EH (cell line): Measurements from ENCODE around the gene UTRN.
A peak's percentile ranks its signal among the peaks of the same experiment; 100 is the strongest.

Experiments
- DNase-seq: peaks from one replicate; pipeline ENCODE4 v3.0.0-alpha.2; 2015; ENCODE audit warnings: low read depth

Gene UTRN

DNA sequence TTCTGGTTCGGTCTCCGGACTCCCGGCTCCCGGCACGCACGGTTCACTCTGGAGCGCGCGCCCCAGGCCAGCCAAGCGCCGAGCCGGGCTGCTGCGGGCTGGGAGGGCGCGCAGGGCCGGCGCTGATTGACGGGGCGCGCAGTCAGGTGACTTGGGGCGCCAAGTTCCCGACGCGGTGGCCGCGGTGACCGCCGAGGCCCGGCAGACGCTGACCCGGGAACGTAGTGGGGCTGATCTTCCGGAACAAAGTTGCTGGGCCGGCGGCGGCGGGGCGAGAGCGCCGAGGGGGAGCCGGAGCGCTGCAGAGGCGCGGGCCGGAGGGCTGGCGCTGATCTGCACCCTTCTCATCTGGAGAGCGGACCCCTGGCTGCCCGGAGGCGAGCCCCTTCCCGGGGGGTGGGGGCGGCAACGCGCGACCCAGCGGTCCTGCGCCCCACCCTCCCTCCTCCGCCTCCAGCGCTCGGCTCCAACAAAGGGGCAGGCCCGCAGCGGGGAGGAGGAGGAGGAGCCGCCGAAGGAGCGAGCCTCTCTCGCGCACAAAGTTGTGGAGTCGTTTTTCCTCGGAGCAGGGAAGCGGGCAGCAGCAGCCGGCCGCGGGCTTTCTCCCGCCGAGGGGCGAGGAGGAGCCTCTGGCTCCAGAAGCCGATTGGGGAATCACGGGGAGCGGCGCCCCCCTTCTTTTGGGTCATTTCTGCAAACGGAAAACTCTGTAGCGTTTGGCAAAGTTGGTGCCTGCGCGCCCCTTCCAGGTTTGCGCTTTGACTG lies at the start of gene UTRN:
UTRN (plus strand) TSS at position 553 of the 765 bp plus-strand sequence. CDS start 6,494 bp downstream, outside the sequence.
- peak; percentile 88 for DNase-seq

DNA sequence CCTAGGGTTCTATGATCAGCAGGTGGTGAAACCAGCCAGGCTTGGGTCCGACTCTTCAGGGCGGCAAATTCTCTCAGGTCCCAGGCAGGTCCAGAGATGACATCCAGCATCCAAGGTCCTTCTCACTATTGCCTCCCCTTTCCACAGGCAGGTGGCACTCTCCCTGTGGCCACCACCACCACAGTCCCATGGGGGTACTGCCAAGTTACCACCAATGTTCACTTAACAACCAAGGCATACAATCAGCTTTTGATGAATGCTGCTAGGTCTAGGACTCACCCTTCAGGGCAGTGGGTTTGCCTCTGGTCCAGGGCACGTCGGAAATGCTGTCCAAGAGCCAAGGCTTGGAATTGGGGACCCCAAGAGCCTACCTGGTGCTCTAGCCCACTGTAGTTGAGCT lies 40.4 kb upstream of the UTRN start:
- no peak for DNase-seq

DNA sequence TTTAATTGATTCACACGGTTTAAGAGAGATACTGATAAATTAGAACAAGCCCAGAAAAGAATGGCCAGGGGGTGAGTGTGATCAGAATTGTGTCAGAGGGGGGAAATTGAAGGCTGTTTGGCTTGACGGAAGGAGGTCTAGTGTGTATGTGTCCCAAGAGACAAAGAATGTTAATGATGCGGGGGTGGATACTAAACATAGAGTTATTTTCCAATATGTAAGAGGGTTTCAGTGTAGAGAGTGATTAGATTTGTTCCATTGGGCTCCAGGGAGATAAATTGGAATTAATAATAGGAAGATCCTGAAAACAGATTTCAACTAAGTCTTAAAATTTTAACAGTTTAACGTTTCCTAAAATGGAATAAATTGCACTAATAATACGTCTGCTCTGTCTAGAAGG lies 38.1 kb upstream of the UTRN start:
- DNase-seq = no peak

DNA sequence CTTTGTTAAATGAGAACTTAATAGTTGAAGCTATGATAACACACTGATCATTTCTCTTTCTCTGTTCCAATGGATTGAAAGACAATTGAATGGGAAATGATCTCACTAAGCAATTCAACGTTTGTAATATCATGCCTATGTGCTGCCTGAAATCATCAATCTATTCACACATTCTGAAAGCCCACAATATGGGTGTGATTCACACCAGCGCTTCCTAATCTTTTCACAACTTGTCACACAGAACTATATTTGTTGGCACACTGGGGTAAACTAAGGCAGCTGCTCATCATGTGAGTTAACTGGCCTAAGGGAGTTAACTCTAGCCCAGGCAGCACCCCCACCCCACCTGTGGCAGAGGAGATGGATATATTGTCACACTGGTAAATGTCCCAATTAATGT lies 37.1 kb upstream of the UTRN start:
- DNase-seq = no peak

DNA sequence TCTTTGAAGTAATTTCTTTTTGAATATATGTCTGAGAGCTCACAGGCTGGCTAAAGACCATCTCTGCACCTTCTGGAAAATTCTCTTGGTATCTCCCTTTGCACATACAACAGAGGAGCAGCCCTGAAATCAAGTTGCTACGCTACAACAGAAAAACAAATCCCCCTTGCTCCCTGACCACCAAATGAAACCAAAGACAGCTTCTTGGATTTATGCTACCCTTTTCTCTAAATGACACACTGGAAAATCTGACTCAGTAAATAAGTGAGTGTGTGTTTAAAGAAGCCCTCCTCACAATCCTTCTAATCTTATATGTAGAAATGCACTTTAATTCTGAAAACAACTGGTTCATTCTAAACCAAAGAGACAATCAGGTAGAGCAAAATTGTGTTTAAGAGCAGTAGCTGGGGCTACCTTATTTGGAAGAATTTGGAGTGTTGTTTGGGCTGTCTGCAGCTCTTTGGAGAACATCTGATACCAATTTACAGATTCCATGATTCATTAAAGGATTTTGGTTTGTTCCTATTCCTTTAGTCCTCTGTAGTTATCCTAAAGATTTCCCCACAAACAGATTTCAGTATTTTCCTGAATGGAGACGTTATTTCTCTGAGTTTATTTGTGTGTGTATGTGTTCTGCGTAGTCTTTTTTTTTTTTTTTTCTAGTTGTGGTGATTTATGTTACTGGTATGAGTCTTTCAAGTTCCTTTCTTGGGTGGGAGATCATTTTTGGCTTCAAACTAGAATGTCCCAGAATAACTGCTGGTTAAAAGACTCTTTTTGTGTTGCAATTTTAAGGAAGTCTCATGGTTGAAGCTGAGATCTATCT lies 36.4 kb upstream of the UTRN start:
- peak; percentile 91 for DNase-seq

DNA sequence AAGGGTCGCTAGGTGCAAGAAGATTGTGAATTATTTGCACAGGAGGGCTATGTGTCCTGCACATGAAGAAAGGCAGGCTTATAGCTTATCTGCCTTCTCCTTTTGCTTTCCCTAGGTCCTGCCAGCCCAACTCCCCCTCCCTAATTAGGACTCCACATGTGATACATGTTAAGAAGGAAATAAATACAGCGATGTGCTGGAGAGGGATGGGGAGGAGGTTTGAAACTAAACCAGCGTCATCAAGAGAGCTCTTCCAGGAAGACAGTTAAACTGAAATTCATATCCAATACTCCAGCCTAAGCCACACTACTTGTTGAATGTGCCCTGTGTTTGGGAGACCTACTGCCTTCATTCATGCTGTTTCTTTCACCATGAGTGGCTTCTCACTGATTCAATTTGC lies 34.9 kb upstream of the UTRN start:
- DNase-seq = no peak

DNA sequence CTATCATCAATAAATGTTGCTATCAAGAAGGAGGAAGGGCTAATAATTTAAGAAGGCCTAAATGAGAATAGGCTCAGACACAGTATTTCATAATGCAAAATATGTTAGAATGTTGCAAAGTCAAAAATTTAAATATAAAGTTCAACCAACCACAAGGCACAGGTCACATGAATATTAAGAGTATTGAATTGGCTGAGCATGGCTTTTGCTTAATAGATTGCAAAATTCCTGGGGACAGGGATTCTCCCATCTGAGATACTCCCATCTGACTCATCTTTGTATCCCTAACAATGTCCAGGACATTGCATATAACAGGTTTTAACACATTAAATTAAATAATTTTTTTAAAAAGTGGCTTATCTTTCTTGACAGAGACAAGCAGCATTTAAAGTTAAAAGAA lies 32.9 kb upstream of the UTRN start:
- DNase-seq = peak; percentile 15

DNA sequence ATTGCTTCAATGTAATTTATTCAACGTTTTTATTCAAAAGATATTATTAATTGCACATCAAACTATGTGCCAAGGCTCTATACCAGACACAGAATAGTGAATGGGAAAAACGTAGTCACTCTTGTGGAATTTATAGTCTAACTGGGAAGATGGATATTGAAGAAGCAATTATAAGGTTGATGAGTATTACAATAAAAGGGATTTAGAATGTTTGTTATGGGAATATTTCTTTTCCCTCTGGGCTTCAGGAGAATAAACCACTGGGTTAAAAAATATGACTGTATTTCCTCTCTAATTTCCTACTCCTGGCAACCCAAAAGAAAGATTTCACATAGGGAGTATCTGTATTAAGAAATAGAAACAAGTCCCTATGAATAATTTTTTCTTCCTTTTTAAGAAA lies 25.1 kb upstream of the UTRN start:
- DNase-seq = peak; percentile 76

DNA sequence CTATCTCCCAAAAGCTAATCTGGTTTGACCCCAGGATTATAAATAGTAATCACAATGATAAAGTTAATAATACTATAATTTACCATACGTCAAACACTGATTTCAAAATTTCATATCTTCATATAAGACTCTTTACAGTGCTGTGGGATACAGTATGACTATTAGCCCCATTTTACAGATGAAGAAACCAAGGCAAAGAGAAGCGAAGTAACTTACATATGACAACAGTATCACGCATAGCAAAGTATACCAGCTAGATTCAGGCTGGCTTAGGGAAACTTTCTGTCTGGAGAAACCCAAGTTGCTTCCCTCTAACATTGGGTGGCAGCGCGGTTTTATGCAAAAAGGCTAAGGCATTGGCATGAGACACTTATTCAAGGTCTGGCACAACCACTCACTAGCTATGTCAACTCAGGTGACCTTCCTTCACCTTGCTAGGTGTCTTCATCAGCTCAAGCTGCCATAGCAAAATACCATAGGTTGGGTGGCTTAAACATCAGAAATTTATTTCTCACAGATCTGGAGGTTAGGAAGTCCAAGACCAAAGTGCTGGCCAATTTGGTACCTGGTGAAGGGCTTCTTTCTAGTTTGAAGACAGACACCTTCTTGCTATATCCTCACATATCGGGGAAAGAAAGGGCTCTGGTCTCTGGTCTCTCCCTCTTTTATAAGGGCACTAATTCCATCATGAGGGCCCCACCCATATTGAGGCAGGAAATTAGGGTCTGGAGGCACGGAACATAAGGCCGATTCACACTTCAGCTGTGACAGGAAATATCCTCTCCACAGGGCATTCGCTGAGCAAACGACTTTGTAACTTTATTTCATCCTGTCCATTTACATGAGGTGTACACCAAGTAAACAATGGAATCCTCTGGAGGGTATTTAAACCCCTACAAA lies 22.4 kb upstream of the UTRN start:
- no peak for DNase-seq

DNA sequence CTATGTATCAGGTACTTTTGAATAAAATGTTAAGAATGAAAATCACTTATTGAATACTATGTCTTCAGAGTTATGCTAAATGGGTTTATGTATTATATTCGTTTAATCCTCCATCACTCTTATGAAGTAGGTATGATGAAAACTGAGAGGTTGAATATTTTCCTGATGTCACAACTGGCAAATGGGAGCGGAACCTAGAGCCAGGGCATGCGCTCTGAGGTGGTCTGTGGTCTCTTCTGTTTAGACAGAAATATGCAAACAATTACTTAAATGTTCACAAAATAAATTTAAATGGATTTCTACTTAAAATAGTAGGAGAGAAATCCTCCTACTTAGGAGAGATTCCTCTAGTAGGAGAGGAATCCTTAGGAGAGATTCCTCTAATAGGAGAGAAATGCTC lies 21.3 kb upstream of the UTRN start:
- peak; percentile 45 for DNase-seq

DNA sequence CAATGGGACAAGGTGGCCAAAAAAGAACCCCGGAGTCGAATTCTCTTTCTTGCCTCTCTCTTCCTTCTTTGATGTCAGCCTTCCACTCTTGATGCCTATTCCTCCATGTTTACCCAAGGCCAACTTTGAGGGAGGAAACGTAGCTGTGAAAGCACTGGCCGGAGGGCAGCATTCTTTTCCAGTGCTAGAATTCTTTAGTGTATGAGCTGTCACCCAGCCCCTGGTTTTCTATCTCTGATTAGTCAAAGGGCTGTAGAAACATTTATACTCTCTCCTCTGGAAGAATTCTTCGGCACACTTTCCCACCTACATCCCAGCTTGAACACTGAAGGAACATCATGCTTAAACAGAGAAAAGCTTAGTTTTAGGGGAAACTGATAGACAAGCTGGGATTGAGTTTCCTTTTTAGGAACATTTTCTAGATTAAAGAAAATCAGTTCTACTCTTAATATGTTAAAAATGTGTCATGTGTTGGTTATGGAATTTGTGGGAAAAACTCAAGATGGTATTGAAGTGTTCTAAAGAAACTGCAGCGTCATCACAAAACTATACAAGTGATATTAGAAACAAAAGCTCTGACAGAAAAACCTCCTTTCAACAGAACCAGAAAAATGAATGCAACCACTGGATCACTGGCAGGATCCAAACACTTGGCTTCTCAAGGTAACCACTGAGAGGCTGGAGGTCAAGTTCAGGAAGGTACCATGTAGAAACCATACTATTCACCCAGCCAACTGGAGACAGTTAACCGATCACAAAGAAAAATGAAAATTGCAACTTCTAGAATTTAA lies 20.7 kb upstream of the UTRN start:
- DNase-seq = peak; percentile 98

DNA sequence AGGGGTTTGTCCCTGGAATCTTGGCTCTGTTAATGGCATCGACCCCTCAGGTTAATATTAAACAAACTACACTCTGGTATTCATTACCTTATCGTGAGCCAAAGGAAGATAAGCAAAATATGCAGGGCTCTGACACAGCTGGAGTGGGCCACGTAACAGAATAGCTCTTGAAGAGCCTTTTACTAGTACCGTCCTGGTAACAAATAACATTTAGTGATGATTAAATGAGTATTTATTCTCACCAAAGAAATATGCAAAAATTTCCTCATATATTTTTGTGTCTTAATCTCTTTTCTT lies 20.1 kb upstream of the UTRN start:
- peak; percentile 30 for DNase-seq

DNA sequence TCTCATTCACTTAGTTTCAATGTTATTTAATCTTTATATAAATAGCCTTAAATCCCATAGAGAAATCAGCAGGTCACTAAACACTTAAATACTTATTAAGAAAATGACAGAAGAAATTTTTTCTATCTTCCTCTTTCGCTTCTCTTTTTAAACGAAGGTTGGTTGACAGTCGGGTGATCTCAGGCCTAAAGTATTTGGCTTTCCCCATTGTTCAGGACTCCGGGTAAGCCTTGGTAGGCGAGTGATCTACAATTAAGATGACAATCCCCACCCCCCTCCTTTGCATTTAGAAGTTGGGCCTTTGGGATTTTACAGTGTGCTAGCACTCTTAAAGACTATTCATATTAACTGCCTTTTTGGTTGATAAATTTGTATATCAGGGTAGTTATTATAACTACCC lies 19.7 kb upstream of the UTRN start:
- peak; percentile 89 for DNase-seq

DNA sequence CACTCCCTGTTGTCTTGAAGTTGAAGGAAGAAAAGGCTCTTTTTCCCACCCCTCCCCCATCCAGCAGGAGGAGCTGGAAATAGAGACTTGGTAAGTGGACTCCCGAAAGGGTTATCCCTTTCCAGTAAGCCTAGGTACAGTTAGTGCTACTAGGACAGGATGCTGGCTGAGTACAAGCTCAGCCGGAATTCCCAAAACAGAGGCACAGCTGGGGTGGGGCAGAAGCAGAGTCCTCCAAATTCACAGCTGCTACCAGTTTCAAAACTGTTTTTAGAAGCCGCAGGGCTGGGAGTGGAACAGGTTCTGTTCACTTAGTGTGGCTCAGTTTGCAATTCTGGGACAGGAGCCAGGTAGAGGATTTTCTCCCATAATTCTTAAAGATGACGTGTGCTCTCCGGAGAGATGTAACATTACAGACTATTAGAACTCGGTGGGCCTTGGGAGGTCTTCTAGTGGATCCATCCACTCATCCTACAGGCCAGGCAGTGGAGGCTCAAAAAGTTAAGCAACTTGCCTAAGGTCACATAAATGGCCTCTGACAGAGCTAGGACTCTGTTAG lies 19.0 kb upstream of the UTRN start:
- peak; percentile 76 for DNase-seq

DNA sequence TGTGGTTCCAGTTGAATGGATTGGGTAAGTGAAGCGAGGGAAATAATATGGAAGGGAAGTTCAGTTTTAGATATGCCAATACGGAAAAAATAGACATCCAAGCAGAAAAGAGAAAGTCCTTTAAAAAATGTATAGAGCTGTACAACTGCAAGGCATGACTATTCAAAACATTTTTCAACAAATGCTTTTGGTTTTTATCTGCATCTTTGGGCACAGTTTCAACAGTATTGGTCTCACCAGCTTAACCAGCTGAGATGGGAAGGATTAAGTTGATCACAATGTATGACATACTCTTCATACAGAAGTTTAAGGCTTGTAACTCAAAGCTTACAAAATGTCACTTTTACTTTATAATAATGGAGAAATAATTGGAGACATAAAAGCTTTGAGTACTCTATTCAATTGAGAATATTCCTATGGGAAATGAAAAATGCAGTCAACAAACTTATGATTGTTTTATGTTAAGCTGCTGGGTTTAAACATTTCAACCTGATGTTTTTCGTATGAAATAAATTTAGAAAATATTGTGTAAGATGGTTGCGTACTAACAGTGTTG lies 16.3 kb upstream of the UTRN start:
- DNase-seq = peak; percentile 29

DNA sequence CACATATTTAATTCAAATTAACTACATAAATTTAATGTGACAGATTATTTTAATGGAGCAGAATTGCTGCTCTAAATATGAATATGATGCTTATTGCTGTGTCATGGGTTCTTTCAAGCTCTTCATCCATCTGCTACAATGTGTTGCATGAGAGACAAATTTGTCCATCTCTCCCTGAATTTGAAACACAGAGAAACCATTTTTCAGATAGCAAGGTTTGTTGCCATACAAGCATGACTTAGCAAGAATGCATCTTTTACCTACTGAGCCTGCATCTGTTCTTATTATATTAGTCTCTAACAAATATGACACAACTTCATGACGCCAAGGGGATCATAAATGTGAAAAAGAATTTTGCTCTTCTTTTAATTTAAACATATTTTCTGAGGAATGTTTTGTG lies 8.0 kb upstream of the UTRN start:
- DNase-seq = no peak

DNA sequence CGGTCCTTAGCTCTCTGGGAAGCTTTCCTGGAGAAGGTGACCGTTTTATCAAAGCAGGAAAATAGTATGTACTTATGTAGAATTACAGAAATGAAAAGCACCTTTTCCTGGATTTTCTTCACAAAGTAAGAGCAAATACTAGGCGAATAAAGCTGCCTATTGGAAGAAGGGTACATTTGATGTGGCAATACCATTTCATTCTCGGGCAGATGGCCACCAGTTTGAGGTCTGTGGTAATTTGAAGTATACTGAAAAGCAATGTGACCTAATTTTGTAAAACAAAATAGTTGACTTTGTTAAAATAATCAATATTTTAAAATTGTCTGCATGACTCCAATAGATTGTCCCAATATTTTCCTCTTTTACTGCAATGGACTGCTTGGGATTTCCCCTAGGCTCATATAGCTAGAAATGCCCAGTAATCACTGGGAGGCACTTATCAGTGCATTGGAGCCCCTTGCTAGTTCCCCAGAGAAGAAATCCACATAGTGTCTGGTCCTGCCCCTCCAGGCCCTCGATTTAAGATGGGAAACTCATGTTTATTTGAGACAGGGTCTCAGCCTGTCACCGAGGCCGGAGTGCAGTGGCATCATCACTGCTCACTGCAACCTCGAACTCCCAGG lies 7.4 kb upstream of the UTRN start:
- no peak for DNase-seq

DNA sequence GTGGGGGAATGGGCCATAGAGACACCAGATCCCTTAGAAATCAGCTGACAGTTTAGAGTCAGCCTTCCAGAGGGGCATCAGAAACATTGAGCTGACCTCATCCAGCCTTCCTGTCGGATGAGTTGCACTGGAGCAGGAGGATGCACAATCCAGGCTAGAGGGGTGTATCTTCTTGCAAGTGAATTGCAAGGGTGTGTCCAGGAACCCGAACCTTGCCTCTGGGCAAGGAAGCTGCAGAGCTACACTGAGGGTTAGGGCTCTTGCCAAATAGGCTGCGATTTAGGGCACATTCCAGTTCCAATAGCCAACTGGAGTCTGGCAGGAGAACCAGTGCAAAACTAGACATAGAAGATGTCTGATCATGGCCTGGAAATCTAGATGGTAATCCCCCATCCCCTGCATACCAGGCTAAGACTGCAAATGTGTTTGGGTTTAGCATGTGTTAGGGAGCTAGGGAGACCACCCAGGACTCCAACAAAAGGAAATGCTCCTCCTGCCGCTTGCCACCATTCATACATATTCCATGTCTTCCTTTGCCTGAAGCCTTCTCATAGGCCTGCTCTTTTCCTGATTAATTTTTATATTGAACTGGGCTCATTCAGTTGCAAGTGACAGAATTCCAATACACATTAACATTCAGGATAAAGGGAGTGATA lies 6.3 kb upstream of the UTRN start:
- peak; percentile 59 for DNase-seq

DNA sequence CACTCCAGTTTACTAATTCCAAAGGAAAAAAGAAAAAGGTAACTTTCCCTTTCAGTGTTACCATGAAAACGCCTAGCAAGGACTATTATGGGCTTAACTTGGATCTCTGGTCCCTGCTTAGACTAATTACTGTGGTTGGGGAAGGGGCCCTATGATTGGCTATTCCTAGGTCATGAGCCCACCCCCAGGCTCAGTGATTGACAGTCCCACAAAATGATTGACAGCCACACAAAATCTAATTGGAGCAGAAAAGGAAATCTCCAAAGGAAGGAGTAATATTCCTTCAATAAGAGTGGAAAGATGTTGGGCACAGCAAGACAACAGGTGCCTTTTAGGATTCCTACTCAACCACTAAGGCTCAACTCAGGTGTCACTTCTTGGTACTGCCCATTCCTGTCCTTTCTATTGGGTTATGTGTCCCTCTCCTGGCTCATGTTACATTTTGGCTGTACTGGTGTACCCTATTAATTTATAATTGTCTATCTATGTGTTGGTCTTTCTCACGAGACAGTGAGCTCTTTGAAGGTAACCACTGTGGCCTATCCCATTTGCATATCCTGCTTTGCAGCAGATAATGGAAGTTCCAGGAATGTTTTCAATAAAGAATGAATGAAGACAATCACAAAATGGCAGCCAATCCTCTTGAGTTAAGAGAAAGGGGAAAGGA lies 5.5 kb upstream of the UTRN start:
- no peak for DNase-seq
